H9 (cell line): Measurements from ENCODE around the gene TMCC1. TPM values are rescaled to one million over a fixed set of nuclear protein-coding genes. Genes with fewer than 3 reads are reported as not detected.
A peak's percentile ranks its signal among the peaks of the same experiment; 100 is the strongest.

Source experiments
- DNase-seq: peaks from one replicate; pipeline ENCODE4 v3.0.0-alpha.2; 2017
- H2AFZ ChIP-seq: one replicate; pipeline ENCODE4 v1.6.1; 2013; ENCODE audit warnings: mild to moderate bottlenecking, low read length, control low read depth, moderate library complexity
- H2AK5ac ChIP-seq: 2 replicates; pipeline ENCODE4 v1.6.1; 2013; ENCODE audit warnings: low read length, control low read depth, mixed read lengths; ENCODE audit not compliant: insufficient read length
- H2BK120ac ChIP-seq: one replicate; pipeline ENCODE4 v1.6.1; 2013; ENCODE audit warnings: low read depth, mild to moderate bottlenecking, low read length, control low read depth, inconsistent platforms; ENCODE audit not compliant: poor library complexity, severe bottlenecking
- H2BK12ac ChIP-seq: 2 replicates; pipeline ENCODE4 v1.6.1; 2013; ENCODE audit warnings: low read length, control low read depth, mixed read lengths, low read depth; ENCODE audit not compliant: insufficient read length
- H2BK15ac ChIP-seq: 2 replicates; pipeline ENCODE4 v1.6.1; 2013; ENCODE audit warnings: low read depth, low read length, control low read depth
- H2BK20ac ChIP-seq: one replicate; pipeline ENCODE4 v1.6.1; 2013; ENCODE audit warnings: low read depth, mild to moderate bottlenecking, low read length, control low read depth, inconsistent platforms; ENCODE audit not compliant: poor library complexity, severe bottlenecking
- H2BK5ac ChIP-seq: 2 replicates; pipeline ENCODE4 v1.6.1; 2013; ENCODE audit warnings: low read length, control low read depth, mixed read lengths; ENCODE audit not compliant: insufficient read length
- H3K14ac ChIP-seq: 2 replicates; pipeline ENCODE4 v1.6.1; 2013; ENCODE audit warnings: low read length, control low read depth; ENCODE audit not compliant: insufficient read depth
- H3K18ac ChIP-seq: 2 replicates; pipeline ENCODE4 v1.6.1; 2013; ENCODE audit warnings: low read depth, mild to moderate bottlenecking, mixed read lengths, low read length, control low read depth; ENCODE audit not compliant: insufficient read length
- H3K23ac ChIP-seq: 2 replicates; pipeline ENCODE4 v1.6.1; 2013; ENCODE audit warnings: low read length, control low read depth, mixed read lengths, low read depth; ENCODE audit not compliant: insufficient read length
- H3K23me2 ChIP-seq: 2 replicates; pipeline ENCODE4 v1.6.1; 2013; ENCODE audit warnings: low read depth, mild to moderate bottlenecking, mixed read lengths, low read length, control low read depth; ENCODE audit not compliant: insufficient read length, poor library complexity, severe bottlenecking
- H3K27ac ChIP-seq: 2 replicates; pipeline ENCODE4 v1.5.1; 2013; ENCODE audit warnings: low read length, control low read depth, mixed read lengths, low read depth; ENCODE audit not compliant: insufficient read length
- H3K27me3 ChIP-seq: 2 replicates; pipeline ENCODE4 v1.6.1; 2013; ENCODE audit warnings: low read length, control low read depth, inconsistent platforms; ENCODE audit not compliant: insufficient read depth
- H3K4ac ChIP-seq: 2 replicates; pipeline ENCODE4 v1.6.1; 2013; ENCODE audit warnings: low read depth, mild to moderate bottlenecking, control low read depth, inconsistent platforms, low read length, moderate library complexity
- H3K4me1 ChIP-seq: 2 replicates; pipeline ENCODE4 v1.6.1; 2013; ENCODE audit warnings: low read length, control low read depth, inconsistent platforms; ENCODE audit not compliant: insufficient read depth
- H3K4me2 ChIP-seq: 2 replicates; pipeline ENCODE4 v1.6.1; 2013; ENCODE audit warnings: low read length, control low read depth, mixed read lengths; ENCODE audit not compliant: insufficient read length, insufficient read depth
- H3K56ac ChIP-seq: 2 replicates; pipeline ENCODE4 v1.6.1; 2013; ENCODE audit warnings: low read depth, mild to moderate bottlenecking, mixed read lengths, low read length, control low read depth; ENCODE audit not compliant: insufficient read length
- H3K79me1 ChIP-seq: 2 replicates; pipeline ENCODE4 v1.6.1; 2013; ENCODE audit warnings: low read depth, mild to moderate bottlenecking, moderate library complexity, low read length, control low read depth, inconsistent platforms; ENCODE audit not compliant: insufficient read depth, poor library complexity, severe bottlenecking
- H3K79me2 ChIP-seq: 2 replicates; pipeline ENCODE4 v1.6.1; 2013; ENCODE audit warnings: low read length, control low read depth, inconsistent platforms; ENCODE audit not compliant: insufficient read depth
- H3K9ac ChIP-seq: 2 replicates; pipeline ENCODE4 v1.6.1; 2013; ENCODE audit warnings: low read length, control low read depth, mixed read lengths; ENCODE audit not compliant: insufficient read length; ENCODE audit errors: extremely low read depth
- H3K9me3 ChIP-seq: one replicate; pipeline ENCODE4 v1.6.1; 2013; ENCODE audit warnings: low read depth, low read length, inconsistent platforms; ENCODE audit not compliant: control insufficient read depth
- H3T11ph ChIP-seq: one replicate; pipeline ENCODE4 v1.6.1; 2013; ENCODE audit warnings: mild to moderate bottlenecking, low read length, control low read depth, inconsistent platforms
- H4K20me1 ChIP-seq: one replicate; pipeline ENCODE4 v1.6.1; 2013; ENCODE audit not compliant: control insufficient read depth, insufficient read length, insufficient read depth
- H4K5ac ChIP-seq: 2 replicates; pipeline ENCODE4 v1.6.1; 2013; ENCODE audit warnings: low read depth, mild to moderate bottlenecking, mixed read lengths, low read length, control low read depth; ENCODE audit not compliant: insufficient read length
- H4K8ac ChIP-seq: replicated peaks from 2 replicates; pipeline ENCODE4 v1.6.1; 2013; ENCODE audit warnings: low read length, control low read depth, mixed read lengths, low read depth; ENCODE audit not compliant: insufficient read length
- H4K91ac ChIP-seq: 2 replicates; pipeline ENCODE4 v1.6.1; 2013; ENCODE audit warnings: low read depth, mild to moderate bottlenecking, moderate library complexity, mixed read lengths, low read length, control low read depth; ENCODE audit not compliant: insufficient read length
- H3K27ac Mint-ChIP-seq, 3 experiments: 2 replicates in 2 of 3; 3 replicates in 1 of 3; pipeline ENCODE4 v1.8.0; 2020 to 2021; ENCODE audit warnings: mixed read lengths in 3 of 3, mild to moderate bottlenecking in 1 of 3, moderate library complexity in 1 of 3
- H3K27me3 Mint-ChIP-seq: 2 replicates; pipeline ENCODE4 v1.8.0; 2021; ENCODE audit warnings: low read depth, mild to moderate bottlenecking, moderate library complexity, mixed read lengths
- H3K36me3 Mint-ChIP-seq, 3 experiments: 2 replicates in 2 of 3; 3 replicates in 1 of 3; pipeline ENCODE4 v1.8.0; 2020 to 2021; ENCODE audit warnings: low read depth in 3 of 3, mixed read lengths in 3 of 3; ENCODE audit not compliant: insufficient read depth in 1 of 3
- H3K4me1 Mint-ChIP-seq, 2 experiments: 2 replicates each; pipeline ENCODE4 v1.8.0; 2020; ENCODE audit warnings: mixed read lengths in 2 of 2
- H3K4me3 Mint-ChIP-seq, 2 experiments: 2 replicates in 1 of 2; 3 replicates in 1 of 2; pipeline ENCODE4 v1.8.0; 2020 to 2021; ENCODE audit warnings: mild to moderate bottlenecking in 2 of 2, mixed read lengths in 2 of 2, moderate library complexity in 1 of 2
- H3K9me3 Mint-ChIP-seq, 2 experiments: 2 replicates in 1 of 2; 3 replicates in 1 of 2; pipeline ENCODE4 v1.8.0; 2020; ENCODE audit warnings: mild to moderate bottlenecking in 2 of 2, mixed read lengths in 2 of 2, moderate library complexity in 1 of 2
- CTCF ChIP-seq: fragments of 200-600 bp; sonication (generic); conservative IDR thresholded peaks from 3 replicates; pipeline ENCODE4 v1.8.0; 2021; ENCODE audit warnings: antibody characterized with exemption, mild to moderate bottlenecking
- WGBS: extraction: QIAGEN DNeasy Blood & Tissue Kit; methylation state at CpG from one replicate; pipeline ENCODE4 v1.1.7; 2013; ENCODE audit warnings: missing lambda C conversion rate, low lambda C conversion rate, mixed read lengths; ENCODE audit not compliant: insufficient read length; ENCODE audit errors: extremely low coverage; 5-methylcytosine and 5-hydroxymethylcytosine counted together
- total RNA-seq: library from RNA; stranded (reverse); gene quantifications from 2 replicates; pipeline ENCODE4 v1.2.1, GENCODE V29; 2021

The TMCC1 gene
- total RNA-seq, 1 experiment from 2014 or later: 24.4 TPM

DNA sequence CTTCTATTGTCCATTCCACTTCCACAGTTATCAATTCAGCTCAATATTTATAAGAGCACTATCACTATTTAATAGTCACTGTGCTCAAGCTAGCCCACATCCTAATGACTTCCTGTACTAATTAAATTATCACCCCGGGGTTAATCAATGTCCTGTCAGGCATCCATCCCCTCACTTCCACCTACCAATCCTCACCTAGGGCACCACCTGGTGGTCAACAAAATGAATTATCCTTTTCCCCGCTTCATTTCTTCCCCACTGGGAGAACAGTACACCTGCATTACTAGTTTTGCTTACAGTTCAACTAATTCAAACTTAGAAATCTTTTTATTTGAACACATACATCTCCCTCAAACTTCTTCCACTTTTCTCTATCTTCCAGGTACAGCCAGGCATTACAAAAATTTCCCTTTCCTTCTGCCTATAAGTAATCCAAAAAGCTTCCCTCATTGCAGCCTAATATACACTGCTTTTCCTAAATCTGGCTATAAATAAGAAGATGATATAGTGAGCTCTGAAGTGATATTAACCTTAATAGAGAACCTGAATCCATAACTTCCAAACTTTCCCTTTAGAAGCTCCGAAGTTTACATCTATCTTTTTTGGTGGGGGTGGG lies 68.5 kb downstream of the TMCC1 start:
- no peak overlapping the region for H4K5ac ChIP-seq
- no peaks in the 10 kb centered on the region for H3K9me3 ChIP-seq
- no peak overlapping the region for H2BK12ac ChIP-seq
- H3K4ac ChIP-seq: no peak overlapping the region
- H2AFZ ChIP-seq: no peak overlapping the region
- H3K27ac ChIP-seq: no peak overlapping the region
- no peak overlapping the region for H2BK20ac ChIP-seq
- Mint-ChIP-seq H3K27ac (no peak overlapping the region), H3K36me3 (peaks cover 0 to 10% (median 2%) of the 10 kb centered on the region in 3 experiments; a peak in 3 of 7 replicates), H3K4me1 (peaks cover 4 to 6% of the 10 kb centered on the region in 2 experiments; a peak in 3 of 4 replicates), H3K4me3 (no peak overlapping the region), H3K9me3 (no peaks in the 10 kb centered on the region), H3K27me3 (no peaks in the 10 kb centered on the region)
- no peak overlapping the region for H3K14ac ChIP-seq
- no peak overlapping the region for H2AK5ac ChIP-seq
- no CpG with 5 or more reads among the region's 3 CpGs for WGBS
- H3K56ac ChIP-seq: no peak overlapping the region
- H3K9ac ChIP-seq: no peak overlapping the region
- no peak overlapping the region for H3T11ph ChIP-seq
- H4K8ac ChIP-seq: no peak overlapping the region
- TF ChIP-seq CTCF: peak; percentile 82
- no peak overlapping the region for H2BK120ac ChIP-seq
- H3K79me1 ChIP-seq: peaks cover 4% of the 10 kb centered on the region
- no peak overlapping the region for H3K18ac ChIP-seq
- peaks cover 2% of the 10 kb centered on the region; the same call in 1 of the 2 replicates for H3K4me1 ChIP-seq
- H2BK15ac ChIP-seq: no peak overlapping the region
- H4K91ac ChIP-seq: no peak overlapping the region
- no peaks in the 10 kb centered on the region for H3K23me2 ChIP-seq
- H2BK5ac ChIP-seq: no peak overlapping the region
- DNase-seq: peak; percentile 47
- H4K20me1 ChIP-seq: no peaks in the 10 kb centered on the region
- no peak overlapping the region for H3K23ac ChIP-seq
- no peak overlapping the region for H3K4me2 ChIP-seq
- H3K79me2 ChIP-seq: no peaks in the 10 kb centered on the region
- H3K27me3 ChIP-seq: no peaks in the 10 kb centered on the region
